DMS 273 (cell line): ENCODE measurements around the gene COX4I1.

Experiments
- DNase-seq: peaks from one replicate; lab custom pipeline; 2025; ENCODE audit not compliant: unreplicated experiment; lab: John Stamatoyannopoulos, UW

The COX4I1 gene

GRCh38 chr16:85799497-85800320, at the start of gene COX4I1, which contains the start of gene EMC8:
Gene COX4I1, plus strand, starts transcription at chr16:85799695. Its CDS starts 1,511 bp downstream, at chr16:85801206.
Gene EMC8, minus strand, starts transcription at chr16:85799544. Its CDS starts 249 bp downstream, at chr16:85799295.
- DNase-seq, result peak; percentile 98

- DNase-seq, result no peak
Observed at GRCh38 chr16:85749771-85750145, 49.7 kb upstream of the COX4I1 start.

GRCh38 chr16:85750146-85750826, 49.2 kb upstream of the COX4I1 start:
- peak; percentile 65 for DNase-seq

- peak; percentile 80 for DNase-seq
Observed at GRCh38 chr16:85750827-85751697, 48.4 kb upstream of the COX4I1 start, which contains the start of gene C16orf74. Gene C16orf74, minus strand, starts transcription at chr16:85751096. Its CDS starts 15,879 bp downstream, at chr16:85735217.

- peak; percentile 46 for DNase-seq
Observed at GRCh38 chr16:85751698-85752501, 47.6 kb upstream of the COX4I1 start.

- DNase-seq, result peak; percentile 77
Observed at GRCh38 chr16:85752511-85753420, 46.7 kb upstream of the COX4I1 start.

GRCh38 chr16:85753559-85753958, 45.9 kb upstream of the COX4I1 start:
- DNase-seq, result no peak

- no peak for DNase-seq
Observed at GRCh38 chr16:85753976-85754375, 45.5 kb upstream of the COX4I1 start.

GRCh38 chr16:85754413-85754812, 45.1 kb upstream of the COX4I1 start:
- DNase-seq, result no peak

GRCh38 chr16:85755929-85756768, 43.3 kb upstream of the COX4I1 start:
- DNase-seq, result no peak

- DNase-seq, result no peak
Observed at GRCh38 chr16:85757341-85757822, 42.1 kb upstream of the COX4I1 start.

- DNase-seq, result no peak
Observed at GRCh38 chr16:85759136-85759535, 40.4 kb upstream of the COX4I1 start.

GRCh38 chr16:85759631-85760419, 39.7 kb upstream of the COX4I1 start:
- DNase-seq, result peak; percentile 72

- DNase-seq, result peak; percentile 17
Observed at GRCh38 chr16:85761861-85762260, 37.6 kb upstream of the COX4I1 start.

GRCh38 chr16:85762970-85763369, 36.5 kb upstream of the COX4I1 start:
- DNase-seq, result peak; percentile 41

GRCh38 chr16:85763616-85764015, 35.9 kb upstream of the COX4I1 start:
- DNase-seq, result no peak

- no peak for DNase-seq
Observed at GRCh38 chr16:85765211-85765610, 34.3 kb upstream of the COX4I1 start.
